Cardiac muscle cell (in vitro differentiated cells and primary cell): ENCODE data around the gene SH2D7. TPM values are rescaled to one million over a fixed set of nuclear protein-coding genes. Genes with fewer than 3 reads are reported as not detected.
A peak's percentile ranks its signal among the peaks of the same experiment; 100 is the strongest.

Source experiments
- DNase-seq, 2 donors: peaks; one replicate each; pipeline versions ENCODE4 v3.0.0 to v3.0.0-alpha.2; 2010 to 2017; ENCODE audit warnings: low read depth in 1 of 2, low spot score in 1 of 2
- H3K27ac ChIP-seq: fragments of 200-600 bp; sonication (generic); 2 replicates; pipeline ENCODE4 v1.5.1; 2016
- H3K27me3 ChIP-seq: fragments of 200-600 bp; sonication (generic); 2 replicates; pipeline ENCODE4 v1.6.0; 2016; ENCODE audit warnings: control low read depth
- H3K36me3 ChIP-seq: fragments of 200-600 bp; sonication (generic); 2 replicates; pipeline ENCODE4 v1.5.1; 2016; ENCODE audit warnings: control low read depth
- H3K4me1 ChIP-seq: fragments of 200-600 bp; sonication (generic); 2 replicates; pipeline ENCODE4 v1.8.1; 2017; ENCODE audit warnings: low read depth, mild to moderate bottlenecking, mixed run types
- H3K4me3 ChIP-seq: fragments of 200-600 bp; sonication (generic); 2 replicates; pipeline ENCODE4 v1.5.1; 2016; ENCODE audit warnings: mild to moderate bottlenecking
- H3K9me3 ChIP-seq: fragments of 200-600 bp; sonication (generic); 2 replicates; pipeline ENCODE4 v1.5.1; 2017; ENCODE audit warnings: low read depth, mild to moderate bottlenecking, control low read depth
- CTCF ChIP-seq: IDR thresholded peaks from 2 replicates; pipeline ENCODE4 v1.5.1; 2012; ENCODE audit warnings: low read depth, mild to moderate bottlenecking, low read length
- polyA plus RNA-seq: library from polyadenylated mRNA; unstranded; fragments of >200 nt; fragmentation: Nextera tagmentation; extraction: Ambion mirVana; gene quantifications from 2 replicates; pipeline ENCODE4 v1.2.1, GENCODE V29; 2016
- total RNA-seq: library from RNA; depleted of rRNA; stranded (reverse); fragments of >200 nt; gene quantifications from 2 replicates; pipeline ENCODE4 v1.2.3, GENCODE V29; 2016

The SH2D7 gene
- total and polyA plus RNA-seq, 2 experiments from 2014 or later, result 0.98 TPM; not detected in 1

GRCh38 chr15:78112551-78112950, 20.2 kb downstream of the SH2D7 start:
- H3K4me3 ChIP-seq, result no peak overlapping the region
- H3K4me1 ChIP-seq, result no peaks in the 10 kb centered on the region
- no peaks in the 10 kb centered on the region for H3K27me3 ChIP-seq
- no peaks in the 10 kb centered on the region for H3K9me3 ChIP-seq
- no peak overlapping the region for H3K27ac ChIP-seq
- TF ChIP-seq CTCF, result no peak
- no peaks in the 10 kb centered on the region for H3K36me3 ChIP-seq
- no peak for DNase-seq

- no peak overlapping the region for H3K4me3 ChIP-seq
These were observed 28.2 kb downstream of the SH2D7 start for GRCh38 chr15:78120523-78120922.

GRCh38 chr15:78125267-78125666, 32.9 kb downstream of the SH2D7 start:
- Histone ChIP-seq H3K36me3 (no peaks in the 10 kb centered on the region), H3K9me3 (no peaks in the 10 kb centered on the region), H3K27ac (no peak overlapping the region), H3K4me1 (peaks cover 9% of the 10 kb centered on the region), H3K27me3 (no peaks in the 10 kb centered on the region), H3K4me3 (no peak overlapping the region)
- no peak for TF ChIP-seq CTCF
- DNase-seq, result no peak

More at GRCh38 chr15:78120523-78120922, 28.2 kb downstream of the SH2D7 start:
- no peaks in the 10 kb centered on the region for H3K9me3 ChIP-seq
- H3K36me3 ChIP-seq, result no peaks in the 10 kb centered on the region
- H3K27me3 ChIP-seq, result no peaks in the 10 kb centered on the region
- peaks cover 13% of the 10 kb centered on the region for H3K4me1 ChIP-seq
- TF ChIP-seq CTCF, result no peak
- no peak for DNase-seq
- H3K27ac ChIP-seq, result peak overlapping the region; percentile 21

- TF ChIP-seq CTCF, result no peak
- Histone ChIP-seq H3K4me3 (no peak overlapping the region), H3K27ac (no peak overlapping the region), H3K4me1 (no peaks in the 10 kb centered on the region), H3K9me3 (no peaks in the 10 kb centered on the region), H3K27me3 (no peaks in the 10 kb centered on the region), H3K36me3 (no peaks in the 10 kb centered on the region)
- no peak for DNase-seq
These were observed 35.5 kb downstream of the SH2D7 start for GRCh38 chr15:78127882-78128281.

- no peaks in the 10 kb centered on the region for H3K9me3 ChIP-seq
- H3K27me3 ChIP-seq, result no peaks in the 10 kb centered on the region
- TF ChIP-seq CTCF, result no peak
- no peaks in the 10 kb centered on the region for H3K36me3 ChIP-seq
- no peaks in the 10 kb centered on the region for H3K4me1 ChIP-seq
- no peak overlapping the region for H3K4me3 ChIP-seq
- H3K27ac ChIP-seq, result no peak overlapping the region
- no peak for DNase-seq
These were observed 36.9 kb downstream of the SH2D7 start for GRCh38 chr15:78129077-78129750.
